ENCODE measurements around the gene ENTPD1. TPM values are rescaled to one million over a fixed set of nuclear protein-coding genes. Genes with fewer than 3 reads are reported as not detected.
"Not testable (repeated sequence)": the region's sequence is repeated elsewhere in the genome, so short reads cannot be mapped to it uniquely, and the experiment has no call there.

ENTPD1 gene
- total RNA-seq, 1 donor from 2014 or later = 0.95 TPM

DNA sequence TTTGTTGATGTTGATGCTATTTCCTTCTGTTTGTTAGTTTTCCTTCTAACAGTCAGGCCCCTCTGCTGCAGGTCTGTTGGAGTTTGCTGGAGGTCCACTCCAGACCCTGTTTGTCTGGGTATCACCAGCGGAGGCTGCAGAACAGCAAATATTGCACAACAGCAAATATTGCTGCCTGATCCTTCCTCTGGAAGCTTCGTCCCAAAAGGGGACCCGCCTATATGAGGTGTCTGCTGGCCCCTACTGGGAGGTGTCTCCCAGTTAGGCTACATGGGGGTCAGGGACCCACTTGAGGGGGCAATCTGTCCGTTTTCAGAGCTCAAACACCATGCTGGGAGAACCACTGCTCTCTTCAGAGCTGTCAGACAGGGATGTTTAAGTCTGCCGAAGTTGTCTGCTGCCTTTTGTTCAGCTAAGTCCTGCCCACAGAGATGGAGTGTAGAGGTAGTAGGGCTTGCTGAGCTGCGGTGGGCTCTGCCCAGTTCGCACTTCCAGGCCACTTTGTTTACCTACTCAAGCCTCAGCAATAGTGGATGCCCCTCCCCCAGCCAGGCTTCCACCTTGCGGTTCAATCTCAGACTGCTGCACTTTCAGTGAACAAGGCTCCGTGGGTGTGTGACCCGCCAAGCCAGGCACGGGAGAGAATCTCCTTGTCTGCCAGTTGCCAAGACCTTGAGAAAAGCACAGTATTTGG is 50.9 kb downstream of the ENTPD1 start:
- not testable (repeated sequence) for H3K4me3 ChIP-seq (ENCODE audit: insufficient read depth, low read depth, low read length); H3K36me3 Mint-ChIP-seq (ENCODE audit: low read depth, unreplicated experiment)
- H3K9me3 Mint-ChIP-seq (ENCODE audit: unreplicated experiment) = peaks cover 24% of the 10 kb centered on the region

DNA sequence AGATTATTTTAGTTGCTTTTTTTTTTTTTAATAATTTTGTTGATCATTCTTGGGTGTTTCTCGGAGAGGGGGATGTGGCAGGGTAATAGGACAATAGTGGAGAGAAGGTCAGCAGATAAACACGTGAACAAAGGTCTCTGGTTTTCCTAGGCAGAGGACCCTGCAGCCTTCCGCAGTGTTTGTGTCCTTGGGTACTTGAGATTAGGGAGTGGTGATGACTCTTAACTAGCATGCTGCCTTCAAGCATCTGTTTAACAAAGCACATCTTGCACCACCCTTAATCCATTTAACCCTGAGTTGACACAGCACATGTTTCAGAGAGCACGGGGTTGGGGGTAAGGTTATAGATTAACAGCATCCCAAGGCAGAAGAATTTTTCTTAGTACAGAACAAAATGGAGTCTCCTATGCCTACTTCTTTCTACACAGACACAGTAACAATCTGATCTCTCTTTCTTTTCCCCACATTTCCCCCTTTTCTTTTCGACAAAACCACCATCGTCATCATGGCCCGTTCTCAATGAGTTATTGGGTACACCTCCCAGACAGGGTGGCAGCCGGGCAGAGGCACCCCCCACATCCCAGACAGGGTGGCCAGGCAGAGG is 52.8 kb downstream of the ENTPD1 start:
- H3K4me1 ChIP-seq (ENCODE audit: insufficient read depth, low read length); H2AFZ ChIP-seq (ENCODE audit: low read depth, low read length); H3K27ac ChIP-seq (ENCODE audit: low read depth, low read length); H3K4me3 Mint-ChIP-seq (ENCODE audit: unreplicated experiment); H3K9me3 ChIP-seq (ENCODE audit: insufficient read depth, low read depth, low read length); H3K79me2 ChIP-seq (ENCODE audit: insufficient read depth, low read length); H4K20me1 ChIP-seq (ENCODE audit: insufficient read depth, low read length); H3K36me3 ChIP-seq (ENCODE audit: insufficient read depth, low read length); H3K4me3 ChIP-seq (ENCODE audit: insufficient read depth, low read depth, low read length); H3K9ac ChIP-seq (ENCODE audit: low read length); H3K36me3 Mint-ChIP-seq (ENCODE audit: low read depth, unreplicated experiment); DNase-seq (ENCODE audit: low read depth); H3K4me1 Mint-ChIP-seq (ENCODE audit: low read depth, unreplicated experiment); FAIRE-seq; H3K27ac Mint-ChIP-seq (ENCODE audit: unreplicated experiment); H3K27me3 Mint-ChIP-seq (ENCODE audit: low read depth, unreplicated experiment); H3K4me2 ChIP-seq (ENCODE audit: low read length); H3K27me3 ChIP-seq (ENCODE audit: insufficient read depth, low read length): not testable (repeated sequence)
- H3K9me3 Mint-ChIP-seq (ENCODE audit: unreplicated experiment) = peaks cover 18% of the 10 kb centered on the region

More for the DNA sequence above, 50.9 kb downstream of the ENTPD1 start:
- not testable (repeated sequence) for H3K4me3 Mint-ChIP-seq (ENCODE audit: unreplicated experiment); H3K36me3 ChIP-seq (ENCODE audit: insufficient read depth, low read length); H3K27ac Mint-ChIP-seq (ENCODE audit: unreplicated experiment); FAIRE-seq; H3K27me3 ChIP-seq (ENCODE audit: insufficient read depth, low read length); H3K27ac ChIP-seq (ENCODE audit: low read depth, low read length); H2AFZ ChIP-seq (ENCODE audit: low read depth, low read length); H4K20me1 ChIP-seq (ENCODE audit: insufficient read depth, low read length); H3K9me3 ChIP-seq (ENCODE audit: insufficient read depth, low read depth, low read length); DNase-seq (ENCODE audit: low read depth); H3K27me3 Mint-ChIP-seq (ENCODE audit: low read depth, unreplicated experiment); H3K4me2 ChIP-seq (ENCODE audit: low read length); H3K4me1 Mint-ChIP-seq (ENCODE audit: low read depth, unreplicated experiment); H3K79me2 ChIP-seq (ENCODE audit: insufficient read depth, low read length); H3K9ac ChIP-seq (ENCODE audit: low read length); H3K4me1 ChIP-seq (ENCODE audit: insufficient read depth, low read length)

DNA sequence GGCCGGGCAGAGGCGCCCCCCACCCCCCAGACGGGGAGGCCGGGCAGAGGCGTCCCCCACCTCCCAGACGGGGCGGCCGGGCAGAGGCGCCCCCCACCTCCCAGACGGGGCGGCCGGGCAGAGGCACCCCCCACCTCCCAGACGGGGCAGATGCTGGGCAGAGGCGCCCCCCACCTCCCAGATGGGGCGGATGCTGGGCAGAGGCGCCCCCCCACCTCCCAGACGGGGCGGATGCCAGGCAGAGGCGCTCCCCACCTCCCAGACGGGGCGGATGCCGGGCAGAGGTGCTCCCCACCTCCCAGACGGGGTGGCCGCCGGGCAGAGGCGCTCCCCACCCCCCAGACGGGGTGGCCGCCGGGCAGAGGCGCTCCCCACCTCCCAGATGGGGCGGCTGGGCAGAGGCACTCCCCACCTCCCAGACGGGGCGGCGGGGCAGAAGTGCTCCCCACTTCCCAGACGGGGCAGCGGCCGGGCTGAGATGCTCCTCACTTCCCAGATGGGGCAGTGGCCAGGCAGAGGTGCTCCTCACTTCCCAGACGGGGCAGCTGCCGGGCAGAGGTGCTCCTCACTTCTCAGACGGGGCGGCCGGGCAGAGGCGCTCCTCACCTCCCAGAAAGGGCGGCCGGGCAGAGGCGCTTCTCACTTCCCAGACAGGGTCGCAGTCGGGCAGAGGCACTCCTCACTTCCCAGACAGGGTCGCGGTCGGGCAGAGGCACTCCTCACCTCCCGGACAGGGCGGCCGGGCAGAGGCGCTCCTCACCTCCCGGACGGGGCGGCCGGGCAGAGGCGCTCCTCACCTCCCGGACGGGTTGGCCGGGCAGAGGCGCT is 53.6 kb downstream of the ENTPD1 start:
- no peak overlapping the region for H3K4me3 ChIP-seq (ENCODE audit: insufficient read depth, low read depth, low read length)
- TF ChIP-seq, protein P1, sequence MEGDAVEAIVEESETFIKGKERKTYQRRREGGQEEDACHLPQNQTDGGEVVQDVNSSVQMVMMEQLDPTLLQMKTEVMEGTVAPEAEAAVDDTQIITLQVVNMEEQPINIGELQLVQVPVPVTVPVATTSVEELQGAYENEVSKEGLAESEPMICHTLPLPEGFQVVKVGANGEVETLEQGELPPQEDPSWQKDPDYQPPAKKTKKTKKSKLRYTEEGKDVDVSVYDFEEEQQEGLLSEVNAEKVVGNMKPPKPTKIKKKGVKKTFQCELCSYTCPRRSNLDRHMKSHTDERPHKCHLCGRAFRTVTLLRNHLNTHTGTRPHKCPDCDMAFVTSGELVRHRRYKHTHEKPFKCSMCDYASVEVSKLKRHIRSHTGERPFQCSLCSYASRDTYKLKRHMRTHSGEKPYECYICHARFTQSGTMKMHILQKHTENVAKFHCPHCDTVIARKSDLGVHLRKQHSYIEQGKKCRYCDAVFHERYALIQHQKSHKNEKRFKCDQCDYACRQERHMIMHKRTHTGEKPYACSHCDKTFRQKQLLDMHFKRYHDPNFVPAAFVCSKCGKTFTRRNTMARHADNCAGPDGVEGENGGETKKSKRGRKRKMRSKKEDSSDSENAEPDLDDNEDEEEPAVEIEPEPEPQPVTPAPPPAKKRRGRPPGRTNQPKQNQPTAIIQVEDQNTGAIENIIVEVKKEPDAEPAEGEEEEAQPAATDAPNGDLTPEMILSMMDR (IDR thresholded peaks at IDR 0.05; ENCODE audit: insufficient read depth, low read depth, low read length) = no peak
- no peak for TF ChIP-seq EZH2 (IDR thresholded peaks at IDR 0.05; ENCODE audit: insufficient read depth, low read length)
- no peaks in the 10 kb centered on the region for H3K36me3 ChIP-seq (ENCODE audit: insufficient read depth, low read length)
- Mint-ChIP-seq H3K27me3 (ENCODE audit: low read depth, unreplicated experiment) (peaks cover 7% of the 10 kb centered on the region), H3K36me3 (ENCODE audit: low read depth, unreplicated experiment) (no peaks in the 10 kb centered on the region), H3K9me3 (ENCODE audit: unreplicated experiment) (peaks cover 14% of the 10 kb centered on the region), H3K27ac (ENCODE audit: unreplicated experiment) (no peak overlapping the region), H3K4me1 (ENCODE audit: low read depth, unreplicated experiment) (peaks cover 8% of the 10 kb centered on the region), H3K4me3 (ENCODE audit: unreplicated experiment) (no peak overlapping the region)
- H3K79me2 ChIP-seq (ENCODE audit: insufficient read depth, low read length) = no peaks in the 10 kb centered on the region
- peaks cover 8% of the 10 kb centered on the region for H3K4me1 ChIP-seq (ENCODE audit: insufficient read depth, low read length)
- DNase-seq (ENCODE audit: low read depth) (no peak), FAIRE-seq (no peak)
- no peaks in the 10 kb centered on the region for H3K9me3 ChIP-seq (ENCODE audit: insufficient read depth, low read depth, low read length)
- no peak overlapping the region for H3K9ac ChIP-seq (ENCODE audit: low read length)
- H2AFZ ChIP-seq (ENCODE audit: low read depth, low read length) = no peak overlapping the region
- no peak overlapping the region for H3K27ac ChIP-seq (ENCODE audit: low read depth, low read length)
- H3K4me2 ChIP-seq (ENCODE audit: low read length) = no peak overlapping the region
- H4K20me1 ChIP-seq (ENCODE audit: insufficient read depth, low read length) = no peaks in the 10 kb centered on the region
- H3K27me3 ChIP-seq (ENCODE audit: insufficient read depth, low read length) = no peaks in the 10 kb centered on the region
